SK-N-SH treated with all-trans-retinoic acid at 6 μM for 48 hours (cell line): Measurements from ENCODE around the gene SRPK2.

ENCODE experiments used
- ARNTL ChIP-seq: fragments of 450-650 bp; formaldehyde crosslinking; IDR thresholded peaks from 2 replicates; pipeline ENCODE4 v1.5.0; 2020; ENCODE audit warnings: low read depth, mild to moderate bottlenecking, moderate library complexity, borderline replicate concordance
- BACH2 ChIP-seq: fragments of 250-450 bp; sonication (Bioruptor Pico); IDR thresholded peaks from 2 replicates; pipeline ENCODE4 v1.9.0; 2021; ENCODE audit warnings: mild to moderate bottlenecking, borderline replicate concordance
- CSDC2 ChIP-seq: fragments of 250-450 bp; sonication (Bioruptor Pico); IDR thresholded peaks from 2 replicates; pipeline ENCODE4 v1.5.0; 2020; ENCODE audit warnings: mild to moderate bottlenecking, moderate library complexity
- CSRNP3 ChIP-seq: fragments of 250-450 bp; sonication (Bioruptor Pico); IDR thresholded peaks from 2 replicates; pipeline ENCODE4 v1.5.1; 2021; ENCODE audit warnings: mild to moderate bottlenecking, moderate library complexity
- ESRRG ChIP-seq: fragments of 250-450 bp; sonication (Bioruptor Pico); IDR thresholded peaks from 2 replicates; pipeline ENCODE4 v1.6.1; 2021; ENCODE audit warnings: mild to moderate bottlenecking
- GLIS3 ChIP-seq: fragments of 250-450 bp; sonication (Bioruptor Pico); IDR thresholded peaks from 2 replicates; pipeline ENCODE4 v1.5.0; 2020; ENCODE audit warnings: mild to moderate bottlenecking, moderate library complexity
- ISL1 ChIP-seq: fragments of 250-450 bp; sonication (Bioruptor Pico); IDR thresholded peaks from 2 replicates; pipeline ENCODE4 v2.1.2; 2022; ENCODE audit warnings: mild to moderate bottlenecking, moderate library complexity
- PATZ1 ChIP-seq: fragments of 250-450 bp; sonication (Bioruptor Pico); IDR thresholded peaks from 2 replicates; pipeline ENCODE4 v1.8.0; 2020; ENCODE audit warnings: mild to moderate bottlenecking, moderate library complexity, borderline replicate concordance
- RARB ChIP-seq: fragments of 250-450 bp; sonication (Bioruptor Pico); IDR thresholded peaks from 2 replicates; pipeline ENCODE4 v1.8.0; 2021; ENCODE audit warnings: mild to moderate bottlenecking, moderate library complexity
- SNAI2 ChIP-seq: fragments of 250-450 bp; sonication (Bioruptor Pico); IDR thresholded peaks from 2 replicates; pipeline ENCODE4 v1.5.0; 2020; ENCODE audit warnings: mild to moderate bottlenecking, moderate library complexity
- ZFP3 ChIP-seq: fragments of 250-450 bp; sonication (Bioruptor Pico); IDR thresholded peaks from 2 replicates; pipeline ENCODE4 v1.5.0; 2020; ENCODE audit warnings: mild to moderate bottlenecking, moderate library complexity
- ZNF565 ChIP-seq: fragments of 450-650 bp; formaldehyde crosslinking; conservative IDR thresholded peaks from 2 replicates; pipeline ENCODE4 v1.5.0; 2020; ENCODE audit warnings: low read depth, mild to moderate bottlenecking, moderate library complexity
- ZNF70 ChIP-seq: fragments of 450-650 bp; formaldehyde crosslinking; IDR thresholded peaks from 2 replicates; pipeline ENCODE4 v1.5.0; 2020; ENCODE audit warnings: mild to moderate bottlenecking, moderate library complexity

GRCh38 chr7:105249216-105249615 lies 139.5 kb downstream of the SRPK2 start:
- TF ChIP-seq GLIS3 (CRISPR knock-in tag) (no peak), ARNTL (no peak), RARB (CRISPR knock-in tag) (no peak), ZFP3 (CRISPR knock-in tag) (no peak), ZNF70 (no peak), SNAI2 (no peak), ZNF565 (CRISPR knock-in tag) (no peak), PATZ1 (CRISPR knock-in tag) (no peak), BACH2 (CRISPR knock-in tag) (no peak), ISL1 (CRISPR knock-in tag) (no peak), CSRNP3 (CRISPR knock-in tag) (no peak), CSDC2 (no peak), ESRRG (CRISPR knock-in tag) (no peak)
